K562 (cell line): ENCODE results near the gene NMUR1. TPM values are rescaled to one million over a fixed set of nuclear protein-coding genes. Genes with fewer than 3 reads are reported as not detected.

Source experiments
- ATAC-seq: fragments of 200-7000 bp; cut with Tn5 transposase; 3 replicates; pipeline ENCODE4 v1.9.1; 2020; ENCODE audit warnings: moderate library complexity
- BruUV-seq: library from RNA; stranded (reverse); fragments of 400-500 nt; replicated peaks from 2 replicates; lab custom pipeline; 2021; lab: Mats Ljungman, UMichigan
- CTCF ChIA-PET: fragments of 300-600 bp; formaldehyde crosslinking; extraction: SDS; loops from one replicate; lab custom pipeline; 2021; ENCODE audit warnings: low intra/inter-chr PET ratio; lab: Yijun Ruan, JAX
- POLR2A ChIA-PET: fragments of 300-600, 350-650 bp; sonication (Branson Sonifier 250); formaldehyde crosslinking; extraction: SDS; loops from one replicate; lab custom pipeline; 2021; ENCODE audit warnings: antibody characterized with exemption, inconsistent platforms; lab: Yijun Ruan, JAX
- DNase-seq, 4 experiments: peaks; one replicate each; pipeline versions ENCODE4 v3.0.0 to v3.0.0-alpha.2; 2011 to 2018; ENCODE audit warnings: low spot score in 3 of 4, mixed read lengths in 3 of 4; ENCODE audit errors: extremely low read depth in 1 of 4
- FAIRE-seq: peaks from 2 replicates; lab custom pipeline; 2011; peaks lifted over from hg19 to GRCh38; lab: Jason Lieb, UNC
- H2AFZ ChIP-seq: 2 replicates; pipeline ENCODE4 v1.6.0; 2011; ENCODE audit warnings: low read depth, low read length, control low read depth, inconsistent platforms
- H3K27ac ChIP-seq: fragments of 200-600 bp; 3 replicates; pipeline ENCODE4 v1.8.0; 2011; ENCODE audit warnings: low read depth, mild to moderate bottlenecking, control low read depth, inconsistent platforms, low read length, moderate library complexity, mixed read lengths; ENCODE audit errors: extremely low read depth
- H3K27me3 ChIP-seq, 2 experiments: fragments of 300-600 bp in 1 of 2; 2 replicates in 1 of 2; 3 replicates in 1 of 2; pipeline versions ENCODE4 v1.6.0 to v1.8.0; 2011; ENCODE audit warnings: inconsistent platforms in 2 of 2, low read length in 2 of 2, mild to moderate bottlenecking in 1 of 2, mixed read lengths in 1 of 2, moderate library complexity in 1 of 2; ENCODE audit not compliant: control insufficient read depth in 2 of 2, insufficient read depth in 2 of 2
- H3K36me3 ChIP-seq: fragments of 300-600 bp; 3 replicates; pipeline ENCODE4 v1.8.0; 2011; ENCODE audit warnings: mild to moderate bottlenecking, low read length, inconsistent platforms; ENCODE audit not compliant: control insufficient read depth, insufficient read depth
- H3K4me1 ChIP-seq, 2 experiments: fragments of 200-600 bp in 1 of 2; replicated peaks in 1 of 2; 2 replicates in 1 of 2; 3 replicates in 1 of 2; pipeline versions ENCODE4 v1.5.1 to v1.8.0; 2011; ENCODE audit warnings: inconsistent platforms in 2 of 2, low read length in 2 of 2, mild to moderate bottlenecking in 1 of 2, mixed read lengths in 1 of 2, moderate library complexity in 1 of 2; ENCODE audit not compliant: control insufficient read depth in 2 of 2, insufficient read depth in 2 of 2
- H3K4me2 ChIP-seq: 2 replicates; pipeline ENCODE4 v1.6.1; 2011; ENCODE audit warnings: low read length, control low read depth, inconsistent platforms, mixed read lengths; ENCODE audit not compliant: insufficient read depth
- H3K4me3 ChIP-seq: fragments of 200-600 bp; sonication (generic), shearing (Covaris generic); 2 replicates; pipeline ENCODE4 v1.5.1; 2016; ENCODE audit warnings: control low read depth, inconsistent platforms
- H3K79me2 ChIP-seq: fragments of 200-600 bp; 3 replicates; pipeline ENCODE4 v1.8.0; 2011; ENCODE audit warnings: low read length, inconsistent platforms; ENCODE audit not compliant: control insufficient read depth, insufficient read depth
- H3K9ac ChIP-seq, 2 experiments: 2 replicates each; pipeline versions ENCODE4 v1.6.0 to v1.6.1; 2011; ENCODE audit warnings: low read depth in 2 of 2, low read length in 2 of 2, control low read depth in 1 of 2, inconsistent platforms in 1 of 2, mild to moderate bottlenecking in 1 of 2, mixed read lengths in 1 of 2; ENCODE audit not compliant: insufficient read depth in 1 of 2
- H3K9me1 ChIP-seq: one replicate; pipeline ENCODE4 v1.6.0; 2011; ENCODE audit warnings: inconsistent platforms, mild to moderate bottlenecking, low read length, moderate library complexity; ENCODE audit not compliant: control insufficient read depth, insufficient read depth
- H3K9me3 ChIP-seq: replicated peaks from 2 replicates; pipeline ENCODE4 v1.5.1; 2011; ENCODE audit warnings: low read depth, low read length, inconsistent platforms; ENCODE audit not compliant: control insufficient read depth, insufficient read depth
- H4K20me1 ChIP-seq: replicated peaks from 2 replicates; pipeline ENCODE4 v1.6.1; 2011; ENCODE audit warnings: low read length, inconsistent platforms, mixed read lengths; ENCODE audit not compliant: control insufficient read depth, insufficient read depth
- BRF1 ChIP-seq: IDR thresholded peaks from 3 replicates; pipeline ENCODE4 v1.6.1; 2011; ENCODE audit warnings: borderline replicate concordance, mild to moderate bottlenecking; ENCODE audit not compliant: insufficient read length; ENCODE audit errors: extremely low read depth
- C11orf30 ChIP-seq: fragments of 450-650 bp; IDR thresholded peaks from 2 replicates; pipeline ENCODE4 v1.6.1; 2016; ENCODE audit warnings: low read depth, mild to moderate bottlenecking
- GABPA ChIP-seq: fragments of 200-800 bp; sonication (Bioruptor generic); conservative IDR thresholded peaks from 2 replicates; pipeline ENCODE4 v1.6.1; 2016; ENCODE audit warnings: low read depth, missing genetic modification characterization, missing compliant biosample characterization
- KLF1 ChIP-seq: fragments of 450-650 bp; IDR thresholded peaks from 2 replicates; pipeline ENCODE4 v1.6.1; 2016; ENCODE audit warnings: missing genetic modification characterization, missing compliant biosample characterization
- LARP7 ChIP-seq: fragments of 450-650 bp; IDR thresholded peaks from 2 replicates; pipeline ENCODE4 v1.6.1; 2016
- PURB ChIP-seq: sonication (generic); formaldehyde crosslinking; IDR thresholded peaks from 2 replicates; pipeline ENCODE4 v1.9.0; 2021; ENCODE audit warnings: low read depth, mild to moderate bottlenecking, missing genetic modification reagents
- SMAD1 ChIP-seq: fragments of 150-350 bp; IDR thresholded peaks from 2 replicates; pipeline ENCODE4 v1.6.1; 2014; ENCODE audit warnings: low read length, low read depth; ENCODE audit not compliant: partially characterized antibody
- STAG1 ChIP-seq: sonication (generic); formaldehyde crosslinking; IDR thresholded peaks from 2 replicates; pipeline ENCODE4 v1.5.0; 2020; ENCODE audit warnings: missing genetic modification reagents, borderline replicate concordance
- ZNF217 ChIP-seq: sonication (generic); formaldehyde crosslinking; IDR thresholded peaks from 2 replicates; pipeline ENCODE4 v1.8.0; 2022; ENCODE audit warnings: mild to moderate bottlenecking, missing genetic modification reagents
- ZNF707 ChIP-seq: fragments of 250-450 bp; sonication (Bioruptor Pico); conservative IDR thresholded peaks from 2 replicates; pipeline ENCODE4 v1.8.0; 2022; ENCODE audit warnings: inconsistent platforms, mild to moderate bottlenecking, moderate library complexity
- WGBS: fragments of 100-300 bp; shearing (Covaris generic); methylation state at CpG from one replicate; pipeline ENCODE4 v1.1.6; 2016; ENCODE audit warnings: low coverage, mixed read lengths; ENCODE audit not compliant: insufficient coverage; ENCODE audit errors: missing lambda C conversion rate; 5-methylcytosine and 5-hydroxymethylcytosine counted together
- in situ Hi-C: fragments of 300-500 bp; cut with MboI; formaldehyde crosslinking; loops from 4 replicates; pipeline ENCODE4 v1.15.0; 2018; ENCODE audit warnings: inconsistent platforms, mixed read lengths
- intact Hi-C: fragments of 100-400 bp; cut with micrococcal nuclease; formaldehyde crosslinking; loops from 2 replicates; pipeline ENCODE4 v1.14.2; 2022
- polyA plus RNA-seq, 8 experiments: library from polyadenylated mRNA; depleted of rRNA in 4 of 8; stranded (reverse) in 5 of 8; unstranded in 3 of 8; fragments of >200 nt; fragmentation: Nextera tagmentation in 2 of 8; fragmentation: Illumina TruSeq in 1 of 8; extraction: Ambion mirVana in 2 of 8; extraction: Trizol in 1 of 8; gene quantifications; 2 replicates each; pipeline versions ENCODE4 v1.2.1 to v1.2.3, GENCODE V29; 2011 to 2014; ENCODE audit warnings: inconsistent platforms in 1 of 8, missing spikeins in 1 of 8
- total RNA-seq, 7 experiments: library from RNA; depleted of rRNA in 6 of 7; stranded (reverse); fragments of >200 nt in 6 of 7; fragmentation: Illumina TruSeq in 2 of 7; extraction: Trizol in 2 of 7; gene quantifications; 2 replicates each; pipeline versions ENCODE4 v1.2.1 to v1.2.3, GENCODE V29; 2011 to 2021; ENCODE audit warnings: low replicate concordance in 1 of 7
- TF ChIP-seq, protein P1 (sequence below): fragments of 200-800 bp; sonication (Bioruptor generic); IDR thresholded peaks from 2 replicates; pipeline ENCODE4 v1.6.1; 2016; ENCODE audit warnings: missing genetic modification characterization, missing compliant biosample characterization
- TF ChIP-seq, protein P2 (sequence below), 3 experiments: fragments of 200-800 bp in 1 of 3; sonication (Bioruptor generic) in 1 of 3; sonication (generic) in 1 of 3; formaldehyde crosslinking in 1 of 3; IDR thresholded peaks; 2 replicates each; pipeline versions ENCODE4 v1.6.1 to v1.8.0; 2016 to 2022; ENCODE audit warnings: mild to moderate bottlenecking in 2 of 3, missing compliant biosample characterization in 2 of 3, missing genetic modification characterization in 2 of 3, missing genetic modification reagents in 1 of 3
- TF ChIP-seq, protein P3 (sequence below): fragments of 250-450 bp; sonication (Bioruptor Pico); IDR thresholded peaks from 2 replicates; pipeline ENCODE4 v1.8.0; 2022; ENCODE audit warnings: inconsistent platforms
- TF ChIP-seq, protein P4 (sequence below): fragments of 450-650 bp; formaldehyde crosslinking; IDR thresholded peaks from 2 replicates; pipeline ENCODE4 v1.4.0; 2022; ENCODE audit warnings: missing genetic modification characterization

NMUR1 gene
- total and polyA plus RNA-seq, 9 of the 15 experiments (the other 6 are each of a cell fraction or from before 2014, with no cell fraction given): 0.01 to 0.27 (median 0.15) TPM

DNA sequence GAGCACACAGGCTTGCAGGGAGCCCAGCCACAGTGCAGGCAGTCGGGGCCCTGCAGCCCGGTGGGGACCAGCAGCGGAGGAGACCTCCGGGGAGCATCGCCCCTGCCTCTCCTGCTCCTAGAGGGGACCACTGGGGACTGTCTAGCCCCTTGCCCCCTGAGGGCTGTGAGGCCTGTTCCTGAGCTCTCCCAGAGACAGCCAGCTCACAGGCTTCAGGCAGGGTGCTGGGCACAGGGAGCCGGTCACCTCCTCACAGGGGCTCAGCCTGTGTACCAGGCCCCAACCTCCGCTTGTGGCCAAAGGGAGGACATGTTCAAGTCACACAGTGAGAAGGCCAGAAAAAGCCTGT, 3.5 kb upstream of the NMUR1 start:
- Histone ChIP-seq H3K4me1 (peaks cover 0 to 13% of the 10 kb centered on the region in 2 experiments; a peak in 2 of 5 replicates), H3K27me3 (peaks cover 0 to 16% of the 10 kb centered on the region in 2 experiments; a peak in 2 of 5 replicates), H4K20me1 (no peaks in the 10 kb centered on the region), H3K36me3 (no peaks in the 10 kb centered on the region), H3K4me3 (no peak overlapping the region), H3K9me3 (no peaks in the 10 kb centered on the region), H3K4me2 (no peak overlapping the region), H3K79me2 (no peaks in the 10 kb centered on the region), H2AFZ (no peak overlapping the region), H3K9ac (no peak overlapping the region), H3K27ac (no peak overlapping the region), H3K9me1 (no peaks in the 10 kb centered on the region)
- no TSS peak for BruUV-seq
- ChIA-PET POLR2A (no interaction called here), CTCF (no interaction called here)
- no CpG with 5 or more reads among the region's 7 CpGs for WGBS
- FAIRE-seq (no peak), ATAC-seq (no peak), DNase-seq (no peak)
- intact Hi-C loops (no loop called here), in situ Hi-C loops (no loop called here)
- TF ChIP-seq C11orf30: no peak
- TF ChIP-seq, protein P1, sequence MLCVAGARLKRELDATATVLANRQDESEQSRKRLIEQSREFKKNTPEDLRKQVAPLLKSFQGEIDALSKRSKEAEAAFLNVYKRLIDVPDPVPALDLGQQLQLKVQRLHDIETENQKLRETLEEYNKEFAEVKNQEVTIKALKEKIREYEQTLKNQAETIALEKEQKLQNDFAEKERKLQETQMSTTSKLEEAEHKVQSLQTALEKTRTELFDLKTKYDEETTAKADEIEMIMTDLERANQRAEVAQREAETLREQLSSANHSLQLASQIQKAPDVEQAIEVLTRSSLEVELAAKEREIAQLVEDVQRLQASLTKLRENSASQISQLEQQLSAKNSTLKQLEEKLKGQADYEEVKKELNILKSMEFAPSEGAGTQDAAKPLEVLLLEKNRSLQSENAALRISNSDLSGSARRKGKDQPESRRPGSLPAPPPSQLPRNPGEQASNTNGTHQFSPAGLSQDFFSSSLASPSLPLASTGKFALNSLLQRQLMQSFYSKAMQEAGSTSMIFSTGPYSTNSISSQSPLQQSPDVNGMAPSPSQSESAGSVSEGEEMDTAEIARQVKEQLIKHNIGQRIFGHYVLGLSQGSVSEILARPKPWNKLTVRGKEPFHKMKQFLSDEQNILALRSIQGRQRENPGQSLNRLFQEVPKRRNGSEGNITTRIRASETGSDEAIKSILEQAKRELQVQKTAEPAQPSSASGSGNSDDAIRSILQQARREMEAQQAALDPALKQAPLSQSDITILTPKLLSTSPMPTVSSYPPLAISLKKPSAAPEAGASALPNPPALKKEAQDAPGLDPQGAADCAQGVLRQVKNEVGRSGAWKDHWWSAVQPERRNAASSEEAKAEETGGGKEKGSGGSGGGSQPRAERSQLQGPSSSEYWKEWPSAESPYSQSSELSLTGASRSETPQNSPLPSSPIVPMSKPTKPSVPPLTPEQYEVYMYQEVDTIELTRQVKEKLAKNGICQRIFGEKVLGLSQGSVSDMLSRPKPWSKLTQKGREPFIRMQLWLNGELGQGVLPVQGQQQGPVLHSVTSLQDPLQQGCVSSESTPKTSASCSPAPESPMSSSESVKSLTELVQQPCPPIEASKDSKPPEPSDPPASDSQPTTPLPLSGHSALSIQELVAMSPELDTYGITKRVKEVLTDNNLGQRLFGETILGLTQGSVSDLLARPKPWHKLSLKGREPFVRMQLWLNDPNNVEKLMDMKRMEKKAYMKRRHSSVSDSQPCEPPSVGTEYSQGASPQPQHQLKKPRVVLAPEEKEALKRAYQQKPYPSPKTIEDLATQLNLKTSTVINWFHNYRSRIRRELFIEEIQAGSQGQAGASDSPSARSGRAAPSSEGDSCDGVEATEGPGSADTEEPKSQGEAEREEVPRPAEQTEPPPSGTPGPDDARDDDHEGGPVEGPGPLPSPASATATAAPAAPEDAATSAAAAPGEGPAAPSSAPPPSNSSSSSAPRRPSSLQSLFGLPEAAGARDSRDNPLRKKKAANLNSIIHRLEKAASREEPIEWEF: no peak
- TF ChIP-seq STAG1 (CRISPR knock-in tag): no peak
- no peak for TF ChIP-seq ZNF217
- no peak for TF ChIP-seq PURB (CRISPR knock-in tag)
- no peak for TF ChIP-seq ZNF707 (CRISPR knock-in tag)
- no peak for TF ChIP-seq SMAD1
- no peak for TF ChIP-seq LARP7
- no peak for TF ChIP-seq BRF1
- TF ChIP-seq KLF1 (tag): no peak
- TF ChIP-seq GABPA: no peak
- TF ChIP-seq, protein P2, sequence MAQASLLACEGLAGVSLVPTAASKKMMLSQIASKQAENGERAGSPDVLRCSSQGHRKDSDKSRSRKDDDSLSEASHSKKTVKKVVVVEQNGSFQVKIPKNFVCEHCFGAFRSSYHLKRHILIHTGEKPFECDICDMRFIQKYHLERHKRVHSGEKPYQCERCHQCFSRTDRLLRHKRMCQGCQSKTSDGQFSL (CRISPR knock-in tag; IDR thresholded peaks at IDR 0.05): no peak
- TF ChIP-seq, protein P2 (tag; IDR thresholded peaks at IDR 0.05): no peak
- TF ChIP-seq, protein P3, sequence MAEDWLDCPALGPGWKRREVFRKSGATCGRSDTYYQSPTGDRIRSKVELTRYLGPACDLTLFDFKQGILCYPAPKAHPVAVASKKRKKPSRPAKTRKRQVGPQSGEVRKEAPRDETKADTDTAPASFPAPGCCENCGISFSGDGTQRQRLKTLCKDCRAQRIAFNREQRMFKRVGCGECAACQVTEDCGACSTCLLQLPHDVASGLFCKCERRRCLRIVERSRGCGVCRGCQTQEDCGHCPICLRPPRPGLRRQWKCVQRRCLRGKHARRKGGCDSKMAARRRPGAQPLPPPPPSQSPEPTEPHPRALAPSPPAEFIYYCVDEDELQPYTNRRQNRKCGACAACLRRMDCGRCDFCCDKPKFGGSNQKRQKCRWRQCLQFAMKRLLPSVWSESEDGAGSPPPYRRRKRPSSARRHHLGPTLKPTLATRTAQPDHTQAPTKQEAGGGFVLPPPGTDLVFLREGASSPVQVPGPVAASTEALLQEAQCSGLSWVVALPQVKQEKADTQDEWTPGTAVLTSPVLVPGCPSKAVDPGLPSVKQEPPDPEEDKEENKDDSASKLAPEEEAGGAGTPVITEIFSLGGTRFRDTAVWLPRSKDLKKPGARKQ (CRISPR knock-in tag): no peak
- TF ChIP-seq, protein P4, sequence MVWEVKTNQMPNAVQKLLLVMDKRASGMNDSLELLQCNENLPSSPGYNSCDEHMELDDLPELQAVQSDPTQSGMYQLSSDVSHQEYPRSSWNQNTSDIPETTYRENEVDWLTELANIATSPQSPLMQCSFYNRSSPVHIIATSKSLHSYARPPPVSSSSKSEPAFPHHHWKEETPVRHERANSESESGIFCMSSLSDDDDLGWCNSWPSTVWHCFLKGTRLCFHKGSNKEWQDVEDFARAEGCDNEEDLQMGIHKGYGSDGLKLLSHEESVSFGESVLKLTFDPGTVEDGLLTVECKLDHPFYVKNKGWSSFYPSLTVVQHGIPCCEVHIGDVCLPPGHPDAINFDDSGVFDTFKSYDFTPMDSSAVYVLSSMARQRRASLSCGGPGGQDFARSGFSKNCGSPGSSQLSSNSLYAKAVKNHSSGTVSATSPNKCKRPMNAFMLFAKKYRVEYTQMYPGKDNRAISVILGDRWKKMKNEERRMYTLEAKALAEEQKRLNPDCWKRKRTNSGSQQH (CRISPR knock-in tag): no peak
